ENCODE results near the gene CDHR2. TPM values are rescaled to one million over a fixed set of nuclear protein-coding genes. Genes with fewer than 3 reads are reported as not detected.
A peak's percentile ranks its signal among the peaks of the same experiment; 100 is the strongest.

CDHR2 gene
- total and polyA plus RNA-seq, 11 donors: 0.07 to 0.67 (median 0.35) TPM; not detected in 6

DNA sequence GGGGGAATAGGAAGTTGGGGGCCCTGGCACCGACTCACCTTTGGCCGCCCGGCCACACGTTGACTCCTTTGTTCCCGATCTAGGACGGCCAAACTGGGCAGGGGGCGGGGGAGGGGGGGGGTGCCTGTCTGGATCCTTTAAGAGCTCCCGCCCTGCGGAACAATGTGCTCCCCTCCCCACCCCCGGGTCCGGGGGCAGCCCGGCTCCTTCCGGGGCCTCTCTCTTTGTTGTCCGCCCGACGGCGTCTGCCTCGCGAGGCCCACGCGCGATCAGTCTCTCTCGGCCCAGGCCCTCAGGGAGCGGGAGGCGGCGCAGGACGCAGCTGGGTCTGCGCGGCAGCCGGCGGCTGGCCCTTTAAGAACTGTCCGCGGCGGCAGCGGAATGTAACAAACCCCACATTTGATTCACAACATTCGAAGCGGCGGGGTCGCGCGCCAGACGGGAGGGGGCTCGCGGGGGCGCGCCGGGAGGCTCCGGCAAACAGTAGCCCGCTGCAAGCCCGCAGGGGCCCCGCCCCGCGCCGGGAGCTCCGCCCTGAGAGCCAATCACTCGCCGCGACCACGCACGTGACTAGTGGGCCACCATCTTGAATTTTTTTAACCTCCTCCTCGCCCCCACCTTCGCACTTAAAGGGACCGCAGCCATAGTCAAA lies 12.1 kb upstream of the CDHR2 start, which contains the start of gene RNF44:
Gene RNF44, minus strand, starts transcription at position 501 of the 652 bp plus-strand sequence. CDS start 4,930 bp downstream, outside the sequence.
- Histone ChIP-seq H3K36me3 (peaks cover 0 to 3% (median under 1%) of the 10 kb centered on the region in 9 donors), H3K4me3 (peak within 1 kb of the TSS; percentile 56 to 98 (median 88)), H3K27ac (peak within 1 kb of the TSS; percentile 92 to 100 (median 96)), H3K9me3 (no peaks in the 10 kb centered on the region), H3K27me3 (no peaks in the 10 kb centered on the region), H3K4me1 (peaks cover 15 to 78% (median 55%) of the 10 kb centered on the region in 12 donors)
- peak; percentile 83 to 88 (median 88) for ATAC-seq
- intact Hi-C loops (cut with DNase I): loop anchor here in 6 of 10 donors (1.0 to 10.0 kb wide), 8 partner anchors 89 to 468 kb away; partner anchors contain the start of genes FAF2 (in 5 of the 6), CLTB (in 3 of the 6), ARL10 (in 1 of the 6) and HIGD2A (in 1 of the 6)
- TF ChIP-seq, protein P1, sequence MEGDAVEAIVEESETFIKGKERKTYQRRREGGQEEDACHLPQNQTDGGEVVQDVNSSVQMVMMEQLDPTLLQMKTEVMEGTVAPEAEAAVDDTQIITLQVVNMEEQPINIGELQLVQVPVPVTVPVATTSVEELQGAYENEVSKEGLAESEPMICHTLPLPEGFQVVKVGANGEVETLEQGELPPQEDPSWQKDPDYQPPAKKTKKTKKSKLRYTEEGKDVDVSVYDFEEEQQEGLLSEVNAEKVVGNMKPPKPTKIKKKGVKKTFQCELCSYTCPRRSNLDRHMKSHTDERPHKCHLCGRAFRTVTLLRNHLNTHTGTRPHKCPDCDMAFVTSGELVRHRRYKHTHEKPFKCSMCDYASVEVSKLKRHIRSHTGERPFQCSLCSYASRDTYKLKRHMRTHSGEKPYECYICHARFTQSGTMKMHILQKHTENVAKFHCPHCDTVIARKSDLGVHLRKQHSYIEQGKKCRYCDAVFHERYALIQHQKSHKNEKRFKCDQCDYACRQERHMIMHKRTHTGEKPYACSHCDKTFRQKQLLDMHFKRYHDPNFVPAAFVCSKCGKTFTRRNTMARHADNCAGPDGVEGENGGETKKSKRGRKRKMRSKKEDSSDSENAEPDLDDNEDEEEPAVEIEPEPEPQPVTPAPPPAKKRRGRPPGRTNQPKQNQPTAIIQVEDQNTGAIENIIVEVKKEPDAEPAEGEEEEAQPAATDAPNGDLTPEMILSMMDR (IDR thresholded peaks at IDR 0.05): no peak
- peak in 1 of 2 donors; percentile 36 for TF ChIP-seq POLR2A (IDR thresholded peaks at IDR 0.05)
- peak; percentile 97 to 99 (median 98) for DNase-seq
- 0 to 2% (median 0%) methylated on average over 23 to 63 of the region's 63 CpGs for WGBS, 4 donors

DNA sequence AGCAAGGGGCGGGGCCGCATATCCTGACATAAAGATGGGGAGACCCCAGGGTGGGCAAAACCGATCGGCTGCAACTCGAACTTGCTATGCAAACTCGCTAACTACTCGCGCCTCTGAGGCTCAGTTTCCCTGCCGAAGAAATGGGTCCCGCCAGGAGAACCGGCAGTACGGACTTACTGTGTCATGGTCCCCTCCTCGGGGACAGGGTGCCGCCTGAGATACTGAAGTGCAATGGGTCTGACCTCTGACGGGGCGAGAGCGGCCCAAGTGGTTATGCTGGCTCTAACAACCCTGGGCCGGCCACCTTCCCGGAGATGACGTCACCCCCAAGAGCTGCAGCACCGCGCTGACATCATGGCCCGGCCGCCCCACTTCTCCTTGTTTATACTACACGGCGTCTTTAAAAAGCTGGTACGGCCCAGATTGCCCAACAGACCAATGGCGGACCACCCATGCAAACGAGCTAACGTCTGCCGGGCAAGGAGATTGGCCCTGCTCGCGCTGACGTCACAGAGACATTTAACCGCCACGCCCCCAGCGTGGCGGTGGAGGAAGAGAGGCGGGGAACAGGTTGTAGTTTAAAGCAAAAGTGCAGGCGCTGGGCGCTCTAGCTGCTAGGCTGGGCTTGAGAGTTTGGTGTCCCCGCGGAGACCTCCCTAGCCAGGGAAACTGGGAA lies 11.4 kb upstream of the CDHR2 start:
- peaks cover 15 to 78% (median 58%) of the 10 kb centered on the region in 12 donors for H3K4me1 ChIP-seq
- intact Hi-C loops (cut with DNase I): loop anchor here in 6 of 10 donors (1.0 to 10.0 kb wide), 8 partner anchors 89 to 467 kb away; partner anchors contain the start of genes FAF2 (in 5 of the 6), CLTB (in 3 of the 6), ARL10 (in 1 of the 6) and HIGD2A (in 1 of the 6)
- H3K9me3 ChIP-seq: no peaks in the 10 kb centered on the region

DNA sequence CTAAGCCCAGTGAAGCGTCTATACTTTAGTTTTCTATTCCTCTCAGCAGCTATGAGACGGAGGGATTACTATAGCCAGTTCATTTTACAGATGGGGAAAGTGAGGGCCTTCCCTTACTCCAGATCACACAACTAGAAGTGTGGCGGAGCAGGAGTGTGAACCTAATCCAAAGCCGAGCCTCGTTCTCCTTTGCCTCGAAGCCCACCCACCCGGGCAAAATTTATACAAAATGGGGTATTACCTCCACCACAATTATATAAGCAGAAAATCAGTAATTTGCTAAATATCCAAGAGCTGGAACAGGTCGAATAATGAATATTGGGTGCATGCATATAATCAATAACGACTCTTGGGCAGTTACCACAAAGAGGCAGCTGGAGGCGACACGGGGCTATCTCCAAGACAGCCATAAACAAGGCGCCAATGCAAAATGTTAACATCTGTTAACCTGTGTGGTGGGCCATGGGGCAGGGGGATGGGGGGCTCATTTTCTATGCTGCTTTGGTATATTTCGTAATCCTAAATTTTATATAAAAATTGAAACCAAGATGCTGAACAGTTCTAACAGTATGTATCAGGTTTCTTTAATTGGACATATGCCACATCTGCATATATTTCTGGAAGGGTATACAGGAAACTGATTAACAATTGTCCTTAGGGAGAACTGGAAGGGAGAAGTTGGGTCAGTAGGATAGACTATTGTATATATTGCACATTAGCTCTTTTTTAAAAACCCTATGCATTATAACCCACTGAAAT lies 10.7 kb upstream of the CDHR2 start:
- H3K27me3 ChIP-seq: no peaks in the 10 kb centered on the region
- no peak for TF ChIP-seq POLR2A (IDR thresholded peaks at IDR 0.05)
- TF ChIP-seq, protein P1 (IDR thresholded peaks at IDR 0.05): no peak
- no peaks in the 10 kb centered on the region for H3K36me3 ChIP-seq
- peak overlapping the region in 11 of 12 donors; percentile 75 to 100 (median 96) for H3K27ac ChIP-seq
- ATAC-seq (no peak), DNase-seq (peak in 2 of 5 donors; percentile 20 to 26)
- H3K4me3 ChIP-seq: peak overlapping the region in 10 of 12 donors; percentile 18 to 98 (median 78)
- WGBS, 4 donors: 23 to 31% (median 27%) methylated on average over 12 to 13 of the region's 13 CpGs
- peaks cover 15 to 71% (median 52%) of the 10 kb centered on the region in 12 donors for H3K4me1 ChIP-seq
- intact Hi-C loops (cut with DNase I): loop anchor here in 6 of 10 donors (5.0 to 10.0 kb wide), 6 partner anchors 91 to 466 kb away; partner anchors contain the start of genes FAF2 (in 4 of the 6), CLTB (in 2 of the 6), ARL10 (in 1 of the 6) and HIGD2A (in 1 of the 6)
- H3K9me3 ChIP-seq: no peaks in the 10 kb centered on the region

More for the DNA sequence above, 11.4 kb upstream of the CDHR2 start:
- Histone ChIP-seq H3K36me3 (no peaks in the 10 kb centered on the region), H3K27ac (peak overlapping the region; percentile 92 to 100 (median 96)), H3K27me3 (no peaks in the 10 kb centered on the region), H3K4me3 (peak overlapping the region; percentile 56 to 98 (median 88))
- TF ChIP-seq, protein P1 (IDR thresholded peaks at IDR 0.05): no peak
- TF ChIP-seq POLR2A (IDR thresholded peaks at IDR 0.05): peak in 1 of 2 donors; percentile 39
- DNase-seq: peak; percentile 99
- ATAC-seq: peak; percentile 89 to 93 (median 90)
- 0 to 1% (median 0%) methylated on average over 36 to 43 of the region's 43 CpGs for WGBS, 4 donors

Measured in heart left ventricle (tissue), 16 donors.